Vagina (tissue), 2 donors: ENCODE results near the gene SCAF4.

ENCODE experiments used
- CTCF ChIP-seq, 3 experiments: fragments of 450-650 bp in 2 of 3; fragments of 200-600 bp in 1 of 3; sonication (generic) in 1 of 3; IDR thresholded peaks; one replicate each; pipeline ENCODE4 v1.5.1; 2017 to 2019; ENCODE audit warnings: antibody characterized with exemption in 3 of 3, mild to moderate bottlenecking in 2 of 3, moderate library complexity in 2 of 3
- POLR2AphosphoS5 ChIP-seq, 2 donors: sonication (generic); formaldehyde crosslinking; IDR thresholded peaks; one replicate each; pipeline ENCODE4 v1.9.0; 2017; ENCODE audit warnings: antibody characterized with exemption in 2 of 2, mild to moderate bottlenecking in 2 of 2, low read depth in 1 of 2; ENCODE audit not compliant: insufficient read depth in 1 of 2

DNA sequence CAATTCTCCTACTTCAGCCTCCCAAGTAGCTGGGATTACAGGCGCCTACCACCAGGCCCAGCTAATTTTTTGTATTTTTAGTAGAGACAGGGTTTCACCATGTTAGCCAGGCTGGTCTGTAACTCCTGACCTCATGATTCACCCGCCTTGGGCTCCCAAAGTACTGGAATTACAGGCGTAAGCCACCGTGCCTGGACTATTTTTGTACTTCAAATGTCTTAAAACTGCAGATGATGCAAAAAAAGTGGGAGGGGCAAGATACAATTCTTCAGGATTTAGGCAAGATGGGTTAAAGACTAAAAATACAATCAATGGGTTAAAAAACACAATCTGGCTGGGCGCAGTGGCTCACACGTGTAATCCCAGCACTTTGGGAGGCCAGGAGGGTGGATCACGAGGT lies 4.7 kb downstream of the SCAF4 start:
- TF ChIP-seq CTCF (IDR thresholded peaks at IDR 0.05): no peak
- TF ChIP-seq POLR2AphosphoS5 (IDR thresholded peaks at IDR 0.05; ENCODE audit: insufficient read depth in 1 of 2, low read depth in 1 of 2): no peak
